ENCODE results near the gene FER1L5.

- TF ChIP-seq POLR2A (IDR thresholded peaks at IDR 0.05) (no peak), CTCF (IDR thresholded peaks at IDR 0.05) (no peak)
Measured at GRCh38 chr2:96754317-96754716, 111.8 kb downstream of the FER1L5 start.

Measured in body of pancreas (tissue), 4 donors.